ENCODE measurements around the gene CDCA8. TPM values are rescaled to one million over a fixed set of nuclear protein-coding genes. Genes with fewer than 3 reads are reported as not detected.

CDCA8 gene
- total and polyA plus RNA-seq, 2 of the 8 experiments (the other 6 are each of a cell fraction or from before 2014, with no cell fraction given), result 43.9 to 46.2 TPM

GRCh38 chr1:37650721-37651120 is 41.6 kb upstream of the CDCA8 start:
- H4K8ac ChIP-seq (ENCODE audit: extremely low read depth, insufficient read depth, low read length), result no peak overlapping the region
- ChIA-PET POLR2A (ENCODE audit: partially characterized antibody) (interaction anchor here (1.0 to 1.1 kb wide), 2 partner anchors 10 to 53 kb away, joined by 3 read pairs; no protein-coding TSS in a partner anchor), CTCF (ENCODE audit: partially characterized antibody) (interaction anchor here (0.6 to 3.1 kb wide), 6 partner anchors 39 to 936 kb away, joined by 3 to 12 read pairs (median 3); no protein-coding TSS in a partner anchor)

More at GRCh38 chr1:37650721-37651120, 41.6 kb upstream of the CDCA8 start:
- H4K91ac ChIP-seq (replicated peaks; ENCODE audit: insufficient read length, low read length), result no peak overlapping the region
- no peaks in the 10 kb centered on the region for H4K20me1 ChIP-seq (replicated peaks in 1 of 2; ENCODE audit: control insufficient read depth in 1 of 2, insufficient read depth in 2 of 2, low read length in 2 of 2)
- no peaks in the 10 kb centered on the region for H3K79me1 ChIP-seq (ENCODE audit: low read depth, low read length)
- H2BK12ac ChIP-seq (ENCODE audit: low read depth, low read length), result no peak overlapping the region
- WGBS, 2 experiments (ENCODE audit: extremely low coverage in 1 of 2, insufficient coverage in 1 of 2, insufficient read length in 1 of 2, insufficient replicate concordance in 2 of 2, low coverage in 1 of 2, low lambda C conversion rate in 2 of 2, missing lambda C conversion rate in 1 of 2), result 73% methylated on average over 5 of the region's 5 CpGs; no CpG with 5 or more reads in 1 of the 2 experiments
- H3K4ac ChIP-seq (replicated peaks; ENCODE audit: insufficient read length, low read depth, low read length), result no peak overlapping the region
- H3K18ac ChIP-seq (ENCODE audit: extremely low read depth, low read length), result no peak overlapping the region
- no peak overlapping the region for H4K5ac ChIP-seq (ENCODE audit: insufficient read length, low read depth, low read length)
- H2BK5ac ChIP-seq (ENCODE audit: low read depth, low read length), result no peak overlapping the region
- H3K9me3 ChIP-seq (ENCODE audit: insufficient read depth in 2 of 2, low read depth in 1 of 2, low read length in 1 of 2), result no peaks in the 10 kb centered on the region
- peaks cover 0 to 3% (median 1%) of the 10 kb centered on the region in 4 experiments; a peak in 3 of 7 replicates for H3K27me3 ChIP-seq (replicated peaks in 1 of 4; ENCODE audit: control insufficient read depth in 3 of 4, extremely low read depth in 1 of 4, insufficient read depth in 3 of 4, low read length in 3 of 4)
- no peaks in the 10 kb centered on the region for H3K4me1 ChIP-seq (replicated peaks in 1 of 4; ENCODE audit: control insufficient read depth in 3 of 4, insufficient read depth in 4 of 4, low read length in 3 of 4)
- no peak for DNase-seq (ENCODE audit: low read depth in 1 of 2, low spot score in 2 of 2)
- no peak overlapping the region for H3K23ac ChIP-seq (ENCODE audit: insufficient read length)
- H3K36me3 ChIP-seq (ENCODE audit: control insufficient read depth in 2 of 4, insufficient read depth in 4 of 4, low read length in 3 of 4), result no peaks in the 10 kb centered on the region
- no peak for TF ChIP-seq JUN (IDR thresholded peaks at IDR 0.05; ENCODE audit: low read depth, low read length)
- no peak for TF ChIP-seq BCL11A (IDR thresholded peaks at IDR 0.05; ENCODE audit: low read depth in 2 of 2, low read length in 2 of 2)
- no peak for TF ChIP-seq KDM5A (IDR thresholded peaks at IDR 0.05; ENCODE audit: low read length)
- no peak for TF ChIP-seq CBX8 (IDR thresholded peaks at IDR 0.05; ENCODE audit: borderline replicate concordance, low read depth, low read length)
- no peak for TF ChIP-seq RFX5 (IDR thresholded peaks at IDR 0.05; ENCODE audit: borderline replicate concordance, low read depth, low read length)
- TF ChIP-seq SIRT6 (IDR thresholded peaks at IDR 0.05; ENCODE audit: low read length), result no peak
- no peak for TF ChIP-seq TAF7 (optimal IDR thresholded peaks at IDR 0.05; ENCODE audit: borderline replicate concordance, low read depth, low read length)
- no peak for TF ChIP-seq GTF2F1 (IDR thresholded peaks at IDR 0.05; ENCODE audit: borderline replicate concordance, low read depth, low read length)
- no peak for TF ChIP-seq CREB1 (IDR thresholded peaks at IDR 0.05)
- TF ChIP-seq NANOG (IDR thresholded peaks at IDR 0.05; ENCODE audit: insufficient read depth, low read depth, low read length, poor library complexity, severe bottlenecking), result no peak
- TF ChIP-seq CTCF (IDR thresholded peaks at IDR 0.05; ENCODE audit: control extremely low read depth in 1 of 3, insufficient read depth in 1 of 3, low read depth in 1 of 3, low read length in 3 of 3), result no peak
- no peak for TF ChIP-seq CBX5 (IDR thresholded peaks at IDR 0.05; ENCODE audit: low read depth, low read length)
- no peak overlapping the region for H3K4me3 ChIP-seq (ENCODE audit: extremely low read depth in 1 of 4, insufficient read depth in 2 of 4, low read depth in 3 of 4, low read length in 4 of 4)
- H3K56ac ChIP-seq (replicated peaks; ENCODE audit: insufficient read length, low read depth, low read length), result no peak overlapping the region
- H2BK120ac ChIP-seq (replicated peaks; ENCODE audit: low read depth, low read length), result no peak overlapping the region
- no peak overlapping the region for H2BK15ac ChIP-seq (ENCODE audit: low read length)
- no peak for FAIRE-seq
- no peak overlapping the region for H2AFZ ChIP-seq (ENCODE audit: low read length)
- H3K27ac ChIP-seq (ENCODE audit: low read depth, low read length), result no peak overlapping the region
- H3K14ac ChIP-seq (ENCODE audit: insufficient read length), result no peak overlapping the region
- no peak overlapping the region for H2BK20ac ChIP-seq (ENCODE audit: low read length)
- no peaks in the 10 kb centered on the region for H3K23me2 ChIP-seq (ENCODE audit: low read depth, low read length)
- H3K79me2 ChIP-seq (ENCODE audit: control insufficient read depth in 1 of 2, insufficient read depth in 2 of 2, low read length in 2 of 2), result no peaks in the 10 kb centered on the region
- H3K9ac ChIP-seq (replicated peaks in 1 of 4; ENCODE audit: extremely low read depth in 1 of 4, low read depth in 3 of 4, low read length in 3 of 4), result no peak overlapping the region
- H2AK5ac ChIP-seq (ENCODE audit: low read depth, low read length), result no peak overlapping the region
- H3K4me2 ChIP-seq (ENCODE audit: insufficient read depth in 1 of 2, low read depth in 2 of 2, low read length in 2 of 2), result no peak overlapping the region

Data from H1 (cell line).